Activated T-helper 2 cell treated with anti-CD3 and anti-CD28 coated beads, Interferon-gamma antibody, Interleukin-2, Interleukin-4, amounts not matched to agents 10 μg/mL and 5 μg/mL and 100 μg/mL, durations not matched to agents 14 hours and 24 hours and 36 hours (primary cell): Measurements from ENCODE around the gene IBA57. TPM values are rescaled to one million over a fixed set of nuclear protein-coding genes. Genes with fewer than 3 reads are reported as not detected.

Experiments used
- DNase-seq: peaks from one replicate; pipeline ENCODE4 v3.0.0; 2021; ENCODE audit warnings: low spot score
- H3K27ac Mint-ChIP-seq: one replicate; pipeline ENCODE4 v1.8.0; 2021; ENCODE audit warnings: mixed read lengths
- H3K27me3 Mint-ChIP-seq: one replicate; pipeline ENCODE4 v1.8.0; 2021; ENCODE audit warnings: low read depth, mixed read lengths
- H3K36me3 Mint-ChIP-seq: one replicate; pipeline ENCODE4 v1.8.0; 2021; ENCODE audit warnings: low read depth, mixed read lengths
- H3K4me1 Mint-ChIP-seq: one replicate; pipeline ENCODE4 v1.8.0; 2021; ENCODE audit warnings: low read depth, mixed read lengths
- H3K4me3 Mint-ChIP-seq: one replicate; pipeline ENCODE4 v1.8.0; 2021; ENCODE audit warnings: low read depth, mild to moderate bottlenecking, moderate library complexity, mixed read lengths
- H3K9me3 Mint-ChIP-seq: one replicate; pipeline ENCODE4 v1.8.0; 2021; ENCODE audit warnings: mixed read lengths
- intact Hi-C: fragments of 100-400 bp; cut with micrococcal nuclease; formaldehyde crosslinking; loops from one replicate; pipeline ENCODE4 v1.15.1; 2023
- total RNA-seq: library from RNA; stranded (reverse); gene quantifications from 2 replicates; pipeline ENCODE4 v1.2.3, GENCODE V29; 2022

The IBA57 gene
- total RNA-seq, 1 donor from 2014 or later, result 7.6 TPM

DNA sequence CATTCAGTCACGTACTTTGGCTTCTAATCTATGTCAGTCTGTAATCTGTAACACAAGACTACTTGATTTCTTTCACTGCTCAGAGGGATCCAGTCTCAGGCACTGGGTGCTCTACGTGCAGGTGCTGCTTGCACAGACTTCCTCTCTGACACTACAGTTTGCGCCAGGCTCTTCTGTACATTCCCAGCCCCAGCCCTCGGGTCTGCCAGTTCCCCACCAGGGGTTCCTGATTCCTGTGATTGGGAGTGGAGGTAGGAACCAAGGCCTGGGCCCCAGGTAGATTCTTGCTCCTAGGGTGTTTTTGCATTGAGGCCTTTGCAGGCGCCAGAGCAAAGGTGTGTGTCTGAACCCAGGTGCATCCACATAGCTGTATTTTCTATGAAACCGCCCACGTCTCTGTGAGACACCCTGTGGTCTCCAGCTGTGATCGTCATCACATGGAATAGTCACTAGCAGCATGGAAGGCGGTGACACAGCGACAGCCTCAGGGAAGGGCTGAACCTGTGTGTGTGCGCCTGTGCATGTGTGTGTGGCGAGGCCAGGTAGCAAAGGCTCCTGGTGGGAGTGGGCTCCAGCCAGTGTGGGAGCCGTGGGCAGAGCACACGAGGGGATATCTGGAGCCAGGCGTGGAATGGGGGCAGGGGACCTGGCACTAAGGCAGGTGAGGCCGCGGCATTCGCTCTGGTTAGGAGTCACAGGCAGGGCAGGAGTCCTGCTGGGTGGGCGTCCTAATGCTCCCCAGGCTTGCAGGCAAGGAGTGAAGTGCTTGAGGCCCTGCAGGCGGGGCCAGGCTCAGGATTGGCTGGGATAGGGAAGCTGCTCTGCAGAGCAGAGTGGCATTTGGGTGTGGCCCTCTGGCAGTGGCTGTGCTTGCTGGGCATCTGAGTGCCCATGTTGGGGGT, 10.7 kb upstream of the IBA57 start:
- Mint-ChIP-seq H3K27ac (peak overlapping the region; percentile 65), H3K27me3 (no peaks in the 10 kb centered on the region), H3K9me3 (no peaks in the 10 kb centered on the region), H3K4me3 (no peak overlapping the region), H3K4me1 (peaks cover 8% of the 10 kb centered on the region), H3K36me3 (no peaks in the 10 kb centered on the region)
- intact Hi-C loops, result no loop called here
- no peak for DNase-seq

- Mint-ChIP-seq H3K27me3 (no peaks in the 10 kb centered on the region), H3K4me3 (no peak overlapping the region), H3K36me3 (no peaks in the 10 kb centered on the region), H3K9me3 (no peaks in the 10 kb centered on the region), H3K4me1 (peaks cover 8% of the 10 kb centered on the region), H3K27ac (no peak overlapping the region)
- DNase-seq, result no peak
- intact Hi-C loops, result no loop called here
Measured at GRCh38 chr1:228155596-228156514, 9.7 kb upstream of the IBA57 start.

DNA sequence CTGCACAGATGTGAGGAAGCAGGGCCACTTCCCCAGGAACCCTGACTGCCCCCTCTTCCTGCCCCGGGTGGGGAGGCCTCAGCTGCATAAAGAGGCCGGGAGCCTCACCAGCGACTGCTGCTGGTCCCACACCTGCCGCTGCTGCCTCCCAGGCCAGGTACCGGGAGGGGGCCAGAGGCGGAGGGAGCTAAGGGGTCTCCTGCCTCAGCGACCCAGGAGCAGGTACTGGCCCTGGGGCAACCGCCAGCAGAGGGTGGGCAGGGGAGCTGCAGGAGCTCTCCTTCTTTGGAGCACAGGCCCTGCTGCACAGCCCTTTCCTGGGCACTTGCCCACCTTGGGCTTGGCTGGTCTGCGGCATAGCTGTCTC, 9.1 kb upstream of the IBA57 start:
- H3K9me3 Mint-ChIP-seq, result no peaks in the 10 kb centered on the region
- intact Hi-C loops, result no loop called here
- H3K27ac Mint-ChIP-seq, result no peak overlapping the region

GRCh38 chr1:228156941-228157728, 8.5 kb upstream of the IBA57 start:
- intact Hi-C loops, result no loop called here
- DNase-seq, result no peak
- Mint-ChIP-seq H3K4me1 (peaks cover 8% of the 10 kb centered on the region), H3K36me3 (no peaks in the 10 kb centered on the region), H3K9me3 (no peaks in the 10 kb centered on the region), H3K27ac (no peak overlapping the region), H3K27me3 (no peaks in the 10 kb centered on the region), H3K4me3 (no peak overlapping the region)

More for the DNA sequence above, 9.1 kb upstream of the IBA57 start:
- H3K27me3 Mint-ChIP-seq, result no peaks in the 10 kb centered on the region
- H3K4me3 Mint-ChIP-seq, result no peak overlapping the region
- no peaks in the 10 kb centered on the region for H3K36me3 Mint-ChIP-seq
- no peak for DNase-seq
- H3K4me1 Mint-ChIP-seq, result peaks cover 8% of the 10 kb centered on the region

- H3K27ac Mint-ChIP-seq, result no peak overlapping the region
- DNase-seq, result no peak
- peaks cover 8% of the 10 kb centered on the region for H3K4me1 Mint-ChIP-seq
- no peaks in the 10 kb centered on the region for H3K36me3 Mint-ChIP-seq
- no peaks in the 10 kb centered on the region for H3K27me3 Mint-ChIP-seq
- H3K4me3 Mint-ChIP-seq, result no peak overlapping the region
- H3K9me3 Mint-ChIP-seq, result no peaks in the 10 kb centered on the region
- intact Hi-C loops, result no loop called here
Measured at GRCh38 chr1:228157729-228158126, 7.9 kb upstream of the IBA57 start.

GRCh38 chr1:228158151-228159007, 7.2 kb upstream of the IBA57 start:
- intact Hi-C loops, result no loop called here
- Mint-ChIP-seq H3K27ac (no peak overlapping the region), H3K9me3 (no peaks in the 10 kb centered on the region), H3K4me1 (peaks cover 8% of the 10 kb centered on the region), H3K4me3 (no peak overlapping the region), H3K27me3 (no peaks in the 10 kb centered on the region), H3K36me3 (no peaks in the 10 kb centered on the region)
- DNase-seq, result no peak

DNA sequence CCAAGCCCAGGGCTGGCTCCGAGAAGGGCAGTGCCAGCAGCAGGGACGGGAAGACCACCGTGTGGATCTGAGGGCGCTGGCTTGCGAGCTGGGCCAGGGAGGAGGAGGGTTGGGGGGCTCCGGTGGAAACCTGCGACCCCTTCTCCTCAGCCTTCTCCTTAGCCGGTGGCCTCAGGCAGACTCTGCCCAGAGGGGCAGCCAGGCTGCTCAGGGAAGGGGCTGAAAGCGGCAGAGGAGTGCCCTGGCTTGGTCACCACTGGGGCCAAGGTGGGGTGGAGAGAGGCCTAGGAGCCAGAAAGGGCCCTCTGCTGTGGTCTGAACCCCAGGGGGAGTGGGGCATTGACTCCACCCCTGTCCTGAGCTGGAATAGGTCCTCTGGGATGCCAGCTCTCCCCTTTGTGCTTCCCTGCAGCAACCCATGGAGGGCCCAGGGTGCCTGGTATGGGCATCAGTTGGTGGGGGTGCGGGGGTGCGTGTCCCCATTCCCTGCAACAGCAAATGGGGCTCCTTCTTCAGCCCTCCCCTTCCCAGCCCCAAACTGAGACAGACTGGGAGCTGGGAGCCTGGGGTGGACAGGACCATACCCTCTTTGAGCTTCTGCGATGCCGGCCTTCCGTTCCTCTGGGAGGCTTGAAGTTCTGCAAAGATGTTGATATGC, 6.5 kb upstream of the IBA57 start:
- H3K4me1 Mint-ChIP-seq, result peaks cover 11% of the 10 kb centered on the region
- no peaks in the 10 kb centered on the region for H3K27me3 Mint-ChIP-seq
- no peak overlapping the region for H3K4me3 Mint-ChIP-seq
- no peak overlapping the region for H3K27ac Mint-ChIP-seq
- intact Hi-C loops, result no loop called here
- H3K36me3 Mint-ChIP-seq, result no peaks in the 10 kb centered on the region
- DNase-seq, result no peak
- no peaks in the 10 kb centered on the region for H3K9me3 Mint-ChIP-seq

GRCh38 chr1:228160201-228160761, 5.3 kb upstream of the IBA57 start:
- no peaks in the 10 kb centered on the region for H3K9me3 Mint-ChIP-seq
- peaks cover 11% of the 10 kb centered on the region for H3K4me1 Mint-ChIP-seq
- no peaks in the 10 kb centered on the region for H3K27me3 Mint-ChIP-seq
- no peak overlapping the region for H3K27ac Mint-ChIP-seq
- DNase-seq, result no peak
- no peaks in the 10 kb centered on the region for H3K36me3 Mint-ChIP-seq
- no peak overlapping the region for H3K4me3 Mint-ChIP-seq
- intact Hi-C loops, result loop anchor here (10.0 kb wide), 1 partner anchor 425 kb away; the partner anchor contains the start of genes JMJD4 and SNAP47

- Mint-ChIP-seq H3K4me3 (no peak overlapping the region), H3K9me3 (no peaks in the 10 kb centered on the region), H3K27me3 (no peaks in the 10 kb centered on the region), H3K36me3 (no peaks in the 10 kb centered on the region), H3K27ac (no peak overlapping the region), H3K4me1 (peaks cover 11% of the 10 kb centered on the region)
- intact Hi-C loops, result loop anchor here (10.0 kb wide), 1 partner anchor 427 kb away; the partner anchor contains the start of genes JMJD4 and SNAP47
- no peak for DNase-seq
Measured at GRCh38 chr1:228161362-228161761, 4.2 kb upstream of the IBA57 start.

DNA sequence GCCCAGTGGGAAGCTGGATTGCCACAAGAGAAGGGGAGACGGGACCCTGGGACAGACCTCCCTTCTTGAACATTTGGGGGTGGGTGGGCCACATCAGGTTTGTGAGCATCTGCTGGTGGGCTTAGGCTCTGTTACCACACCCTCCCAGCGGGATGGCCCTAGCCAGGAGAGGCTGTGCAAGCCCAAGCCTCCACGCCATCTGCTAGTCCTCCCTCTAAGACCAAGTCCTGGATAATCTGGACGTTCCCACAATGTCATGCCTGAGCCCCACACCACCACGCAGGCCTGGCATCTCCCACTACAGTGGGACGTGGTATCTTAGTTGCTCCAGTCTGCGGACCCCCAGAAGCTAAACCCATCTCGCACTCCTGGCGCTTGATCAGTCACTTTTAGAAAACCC, 3.7 kb upstream of the IBA57 start:
- Mint-ChIP-seq H3K4me3 (no peak overlapping the region), H3K9me3 (no peaks in the 10 kb centered on the region), H3K27ac (no peak overlapping the region), H3K36me3 (no peaks in the 10 kb centered on the region), H3K27me3 (no peaks in the 10 kb centered on the region), H3K4me1 (peaks cover 15% of the 10 kb centered on the region)
- intact Hi-C loops, result loop anchor here (10.0 kb wide), 1 partner anchor 427 kb away; the partner anchor contains the start of genes JMJD4 and SNAP47
- DNase-seq, result no peak
